ENCODE data around the gene KCNJ5.

Gene KCNJ5

DNA sequence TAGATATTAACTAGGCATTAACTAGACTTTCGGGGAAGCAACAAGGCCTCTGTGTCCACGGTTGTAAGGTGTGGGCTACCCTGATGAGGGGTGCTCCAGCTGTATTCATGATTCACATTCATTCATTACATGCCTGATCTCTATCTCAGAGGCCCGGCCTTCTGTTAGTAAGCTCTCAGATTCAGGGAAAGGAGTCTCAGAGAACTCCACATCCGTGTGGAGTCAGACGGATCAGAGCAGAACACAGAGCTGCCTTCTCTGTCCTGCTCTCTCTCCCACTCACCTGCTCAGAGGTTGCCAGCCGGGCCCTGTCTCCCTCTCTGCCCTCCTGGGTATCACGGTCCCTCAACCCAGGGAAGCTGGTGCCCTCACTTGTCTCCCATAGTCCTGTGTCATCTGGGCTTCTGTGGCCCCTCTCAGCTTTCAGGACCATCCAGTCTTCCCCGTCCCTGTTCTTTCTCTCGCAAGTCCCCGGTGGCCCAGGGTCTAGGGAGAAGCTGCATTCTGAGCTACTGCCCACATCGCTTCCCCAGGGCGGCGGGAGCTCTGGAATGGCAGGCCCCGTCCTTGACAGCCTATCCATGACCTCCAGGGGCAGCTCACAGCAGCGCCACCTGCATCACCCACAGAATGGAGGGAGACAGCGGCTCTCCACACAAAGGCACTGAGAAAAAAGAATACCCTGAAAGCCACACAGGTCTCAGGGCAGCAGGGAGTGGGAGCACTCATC lies 47.2 kb downstream of the KCNJ5 start:
- Mint-ChIP-seq H3K4me1 (no peaks in the 10 kb centered on the region), H3K9me3 (no peaks in the 10 kb centered on the region), H3K27ac (no peak overlapping the region), H3K4me3 (no peak overlapping the region), H3K36me3 (no peaks in the 10 kb centered on the region)
- ATAC-seq (no peak), DNase-seq (ENCODE audit: low spot score in 2 of 2) (no peak)

DNA sequence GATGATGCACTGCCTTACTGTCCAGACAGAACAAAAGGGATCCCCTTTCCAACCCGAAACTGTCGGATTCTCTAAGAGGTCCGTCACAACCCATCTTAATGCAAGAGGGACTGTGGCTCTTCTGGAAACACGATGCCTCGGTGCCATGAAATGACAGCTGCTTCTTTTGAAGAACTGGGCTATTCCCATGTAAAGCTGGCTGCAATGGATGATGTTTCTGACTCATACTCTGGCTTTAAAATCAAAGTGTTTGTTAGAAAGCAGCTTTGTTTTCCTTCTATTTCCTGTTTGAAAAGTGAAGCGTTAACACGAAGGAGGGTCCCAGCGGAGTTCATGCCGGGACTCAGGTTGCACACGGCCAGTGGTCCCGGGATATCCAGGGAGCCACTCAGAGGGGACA lies 48.4 kb downstream of the KCNJ5 start:
- Mint-ChIP-seq H3K36me3 (no peaks in the 10 kb centered on the region), H3K4me1 (no peaks in the 10 kb centered on the region), H3K9me3 (no peaks in the 10 kb centered on the region), H3K4me3 (no peak overlapping the region), H3K27ac (no peak overlapping the region)
- DNase-seq (ENCODE audit: low spot score in 2 of 2), result no peak
- ATAC-seq, result no peak

DNA sequence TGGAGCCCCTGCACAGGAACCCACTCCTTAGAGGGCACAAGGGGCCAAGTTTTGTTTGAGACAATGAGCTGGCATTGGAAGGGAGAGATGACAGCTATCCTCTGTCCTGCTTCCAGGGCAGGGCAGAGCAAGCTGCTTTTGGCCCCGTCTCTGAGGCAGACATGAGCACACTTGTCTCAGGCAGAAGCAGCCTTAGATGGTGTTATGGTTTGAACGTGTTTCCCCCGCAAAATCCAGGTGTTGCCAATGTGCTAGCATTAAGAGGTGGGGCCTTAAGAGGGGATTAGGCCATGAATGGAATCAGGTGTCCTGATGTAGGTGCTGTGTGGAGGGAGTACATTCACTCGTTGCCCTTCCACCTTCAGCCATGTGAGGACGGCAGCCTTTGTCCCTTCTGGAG lies 49.0 kb downstream of the KCNJ5 start:
- ATAC-seq, result no peak
- no peak overlapping the region for H3K4me3 Mint-ChIP-seq
- H3K36me3 Mint-ChIP-seq, result no peaks in the 10 kb centered on the region
- no peaks in the 10 kb centered on the region for H3K9me3 Mint-ChIP-seq
- no peak overlapping the region for H3K27ac Mint-ChIP-seq
- no peak for DNase-seq (ENCODE audit: low spot score in 2 of 2)
- no peaks in the 10 kb centered on the region for H3K4me1 Mint-ChIP-seq

DNA sequence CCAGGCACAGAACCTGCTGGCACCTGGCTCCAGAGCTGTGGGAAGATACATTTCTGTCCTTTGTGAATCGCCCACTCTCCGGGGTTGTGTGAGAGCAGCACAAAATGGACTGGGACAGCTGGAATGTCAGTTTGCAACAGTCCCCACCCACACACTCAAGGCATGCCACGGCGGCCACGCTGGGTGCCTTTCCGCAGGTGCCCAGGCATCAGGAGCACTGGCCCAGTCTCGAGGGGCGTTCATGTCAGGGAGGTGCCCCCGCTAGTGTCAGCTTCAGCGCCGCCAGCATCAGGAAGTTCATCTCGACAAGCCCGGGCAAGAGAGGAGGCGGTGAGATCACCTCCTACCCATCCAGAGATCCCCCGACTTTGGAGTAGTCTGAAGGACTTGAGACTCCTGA lies 49.4 kb downstream of the KCNJ5 start:
- Mint-ChIP-seq H3K27ac (no peak overlapping the region), H3K9me3 (no peaks in the 10 kb centered on the region), H3K4me3 (no peak overlapping the region), H3K36me3 (no peaks in the 10 kb centered on the region), H3K4me1 (no peaks in the 10 kb centered on the region)
- no peak for DNase-seq (ENCODE audit: low spot score in 2 of 2)
- no peak for ATAC-seq

DNA sequence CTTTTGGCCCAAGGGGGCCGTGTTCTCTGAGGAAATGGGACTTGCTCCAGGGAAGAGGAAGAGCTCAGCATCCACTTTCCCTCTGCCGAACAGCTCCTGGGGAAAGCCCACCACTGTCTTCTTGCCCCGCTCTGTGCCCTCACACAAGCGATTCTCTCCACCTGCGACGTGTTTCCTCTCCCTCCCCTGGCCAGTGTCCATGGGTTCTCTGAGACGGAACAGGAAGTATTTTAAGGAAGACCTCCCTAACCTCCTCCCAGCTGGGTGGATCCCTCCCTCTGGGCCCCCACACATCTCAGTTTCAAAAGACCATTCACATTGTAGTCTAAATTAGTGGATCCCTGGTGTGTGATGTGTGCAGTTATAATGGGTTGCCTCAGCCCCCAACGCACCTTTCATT lies 50.0 kb downstream of the KCNJ5 start:
- no peaks in the 10 kb centered on the region for H3K9me3 Mint-ChIP-seq
- H3K4me3 Mint-ChIP-seq, result no peak overlapping the region
- DNase-seq (ENCODE audit: low spot score in 2 of 2) (no peak), ATAC-seq (no peak)
- no peaks in the 10 kb centered on the region for H3K4me1 Mint-ChIP-seq
- H3K36me3 Mint-ChIP-seq, result no peaks in the 10 kb centered on the region
- no peak overlapping the region for H3K27ac Mint-ChIP-seq

DNA sequence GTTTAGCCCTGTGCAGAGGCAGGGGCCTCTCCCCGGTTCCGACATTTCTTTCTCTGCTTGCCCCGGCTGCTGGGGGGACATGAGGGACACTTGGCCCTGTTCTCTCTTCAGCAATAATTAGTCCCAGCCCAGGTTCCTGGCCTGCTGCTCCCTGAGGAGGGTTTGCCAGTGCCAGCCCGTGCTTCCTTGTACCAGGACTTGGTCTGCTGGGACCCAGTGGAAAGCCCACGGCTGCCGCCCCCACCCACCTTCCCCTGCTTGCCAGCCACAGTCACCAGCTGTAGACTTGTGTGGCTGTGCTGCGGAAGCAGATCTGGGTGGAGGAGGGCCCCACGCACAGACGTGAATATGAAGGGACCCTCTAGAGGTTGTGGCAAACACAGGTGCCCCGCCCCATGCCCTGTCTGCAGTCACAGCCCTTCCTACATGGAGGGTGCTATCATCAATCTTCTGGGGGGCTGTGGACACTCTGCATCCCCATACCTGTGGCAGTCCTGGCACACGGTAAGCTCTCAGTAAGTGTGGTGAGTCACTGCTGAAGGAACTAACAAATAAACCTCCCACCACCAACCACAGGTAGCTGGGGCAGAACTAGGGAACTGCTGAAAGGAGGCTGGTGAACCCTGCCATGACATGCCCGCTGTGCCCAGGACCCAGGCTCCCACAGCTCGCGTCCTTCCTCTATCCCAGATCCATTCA lies 50.6 kb downstream of the KCNJ5 start:
- Mint-ChIP-seq H3K4me1 (no peaks in the 10 kb centered on the region), H3K4me3 (no peak overlapping the region), H3K9me3 (no peaks in the 10 kb centered on the region), H3K27ac (no peak overlapping the region), H3K36me3 (no peaks in the 10 kb centered on the region)
- DNase-seq (ENCODE audit: low spot score in 2 of 2) (no peak), ATAC-seq (no peak)

DNA sequence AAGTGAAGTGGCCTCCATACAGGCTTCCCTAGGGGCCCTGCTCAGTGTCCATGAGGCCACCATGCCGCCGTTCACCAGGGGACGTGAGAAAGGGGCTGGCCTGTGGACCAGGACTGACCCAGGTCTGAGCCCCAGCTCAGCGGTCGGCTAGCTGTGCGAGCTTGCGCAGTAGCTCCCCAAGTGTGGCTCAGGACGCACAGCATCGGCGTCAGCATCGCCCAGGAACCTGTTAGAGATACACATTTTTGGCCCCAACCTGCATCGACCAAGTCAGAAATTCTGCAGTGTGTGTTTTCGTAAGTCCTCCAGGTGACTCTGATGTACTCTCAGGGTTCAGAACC lies 51.1 kb downstream of the KCNJ5 start:
- Mint-ChIP-seq H3K36me3 (no peaks in the 10 kb centered on the region), H3K4me3 (no peak overlapping the region), H3K27ac (no peak overlapping the region), H3K9me3 (no peaks in the 10 kb centered on the region), H3K4me1 (no peaks in the 10 kb centered on the region)
- ATAC-seq, result no peak
- DNase-seq (ENCODE audit: low spot score in 2 of 2), result no peak

DNA sequence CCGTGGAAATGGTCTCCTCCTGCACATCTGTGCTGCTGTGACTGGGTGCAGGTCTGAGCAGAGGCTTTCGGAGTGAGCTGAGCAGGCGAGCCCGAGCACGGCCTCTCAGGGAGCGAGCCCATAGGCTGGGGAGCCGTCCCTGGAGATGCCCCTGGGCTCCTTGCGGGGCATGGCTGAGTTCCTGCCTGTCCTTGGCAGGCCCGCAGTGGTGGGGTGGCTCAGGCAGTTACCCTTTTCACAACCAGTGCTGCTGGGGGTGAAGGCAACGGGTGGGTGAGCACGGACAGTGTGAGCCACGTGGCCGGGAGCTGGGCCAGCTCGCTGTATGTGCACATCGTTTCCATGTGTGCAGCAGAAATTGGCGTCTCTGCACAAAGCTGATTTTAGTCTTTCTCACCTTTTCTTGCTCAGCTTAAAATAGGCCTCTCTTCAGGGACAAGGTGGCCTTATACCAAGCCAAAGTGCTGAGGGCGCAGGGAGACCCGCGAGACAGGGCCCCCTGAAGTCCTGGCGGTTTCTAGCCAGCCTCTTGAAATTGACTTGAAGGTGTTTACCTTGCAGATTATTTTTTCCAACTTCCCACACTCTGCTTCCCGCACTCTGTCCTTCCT lies 51.8 kb downstream of the KCNJ5 start, which contains the start of gene TP53AIP1:
TSS of gene TP53AIP1 (minus strand) at position 55 of the 611 bp plus-strand sequence. CDS start 5,053 bp downstream, outside the sequence.
- H3K9me3 Mint-ChIP-seq, result no peaks in the 10 kb centered on the region
- no peak for DNase-seq (ENCODE audit: low spot score in 2 of 2)
- H3K36me3 Mint-ChIP-seq, result no peaks in the 10 kb centered on the region
- no peak within 1 kb of the TSS for H3K27ac Mint-ChIP-seq
- no peaks in the 10 kb centered on the region for H3K4me1 Mint-ChIP-seq
- no peak for ATAC-seq
- no peak within 1 kb of the TSS for H3K4me3 Mint-ChIP-seq

DNA sequence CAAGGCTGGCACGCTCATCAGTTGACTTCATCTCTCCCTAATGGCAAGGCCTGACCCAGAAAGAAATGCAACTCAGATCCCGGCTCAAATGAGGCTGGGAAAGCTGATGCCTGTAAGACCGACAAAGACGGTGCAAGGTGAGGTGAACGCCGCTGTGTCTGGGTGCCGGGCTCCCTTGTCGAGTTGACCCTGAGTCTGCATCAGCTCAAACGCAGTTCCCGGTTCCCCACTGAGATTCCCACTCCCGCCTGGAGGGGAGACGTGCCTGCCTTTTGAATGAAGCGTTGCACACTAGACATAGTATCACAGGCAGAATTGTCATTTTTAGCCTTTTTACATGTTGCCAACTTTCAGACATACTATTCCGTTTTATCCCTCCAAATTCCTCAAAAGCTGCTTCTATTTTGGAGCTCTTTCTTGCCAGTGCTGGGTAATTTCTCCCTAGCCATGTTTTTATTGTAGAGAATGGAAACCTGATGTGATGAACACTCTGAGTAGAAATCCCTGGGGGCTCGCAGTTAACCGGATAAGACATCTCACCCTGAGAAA lies 52.3 kb downstream of the KCNJ5 start:
- H3K4me1 Mint-ChIP-seq, result no peaks in the 10 kb centered on the region
- ATAC-seq, result no peak
- no peak for DNase-seq (ENCODE audit: low spot score in 2 of 2)
- H3K27ac Mint-ChIP-seq, result no peak overlapping the region
- H3K36me3 Mint-ChIP-seq, result no peaks in the 10 kb centered on the region
- no peak overlapping the region for H3K4me3 Mint-ChIP-seq
- H3K9me3 Mint-ChIP-seq, result no peaks in the 10 kb centered on the region

DNA sequence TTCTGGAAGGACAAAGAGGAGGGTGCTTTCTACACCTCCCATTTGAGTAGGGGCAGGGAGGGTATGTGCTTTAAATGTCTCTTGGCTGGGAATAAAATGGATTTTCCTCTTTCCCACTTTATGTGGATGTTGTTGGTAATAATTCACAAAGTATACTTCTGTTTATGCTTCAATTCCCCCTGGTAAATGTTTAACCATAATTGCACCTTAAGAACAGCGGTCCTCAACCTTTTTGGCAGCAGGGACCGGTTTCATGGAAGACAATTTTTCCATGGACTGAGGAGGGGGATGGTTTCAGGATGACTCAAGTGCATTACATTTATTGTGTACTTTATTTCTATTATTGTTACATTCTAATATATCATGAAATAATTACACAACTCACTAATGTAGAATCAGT lies 55.5 kb downstream of the KCNJ5 start:
- Mint-ChIP-seq H3K4me3 (no peak overlapping the region), H3K4me1 (no peaks in the 10 kb centered on the region), H3K9me3 (no peaks in the 10 kb centered on the region), H3K27ac (no peak overlapping the region), H3K36me3 (no peaks in the 10 kb centered on the region)
- ATAC-seq, result no peak
- no peak for DNase-seq (ENCODE audit: low spot score in 2 of 2)

DNA sequence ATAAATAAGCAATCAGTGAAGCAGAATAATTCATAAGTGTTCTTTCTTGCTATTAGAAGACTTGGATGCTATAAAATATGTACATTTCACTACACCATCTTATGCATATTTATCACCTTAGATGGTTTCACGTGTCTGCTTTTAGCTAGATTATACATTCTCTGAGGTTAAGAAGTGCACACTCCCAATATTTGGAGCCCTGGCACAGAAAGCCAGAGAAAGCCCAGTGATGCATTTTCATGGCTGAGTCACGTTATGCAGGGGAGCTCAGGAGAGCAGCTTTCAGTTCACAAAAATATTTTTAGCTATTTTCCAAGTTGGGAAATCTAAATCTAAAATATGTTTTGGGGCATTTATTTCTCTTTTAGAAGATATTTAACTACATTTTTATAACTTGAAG lies 56.6 kb downstream of the KCNJ5 start:
- Mint-ChIP-seq H3K9me3 (no peaks in the 10 kb centered on the region), H3K4me3 (no peak overlapping the region), H3K36me3 (no peaks in the 10 kb centered on the region), H3K4me1 (no peaks in the 10 kb centered on the region), H3K27ac (no peak overlapping the region)
- DNase-seq (ENCODE audit: low spot score in 2 of 2) (no peak), ATAC-seq (no peak)

DNA sequence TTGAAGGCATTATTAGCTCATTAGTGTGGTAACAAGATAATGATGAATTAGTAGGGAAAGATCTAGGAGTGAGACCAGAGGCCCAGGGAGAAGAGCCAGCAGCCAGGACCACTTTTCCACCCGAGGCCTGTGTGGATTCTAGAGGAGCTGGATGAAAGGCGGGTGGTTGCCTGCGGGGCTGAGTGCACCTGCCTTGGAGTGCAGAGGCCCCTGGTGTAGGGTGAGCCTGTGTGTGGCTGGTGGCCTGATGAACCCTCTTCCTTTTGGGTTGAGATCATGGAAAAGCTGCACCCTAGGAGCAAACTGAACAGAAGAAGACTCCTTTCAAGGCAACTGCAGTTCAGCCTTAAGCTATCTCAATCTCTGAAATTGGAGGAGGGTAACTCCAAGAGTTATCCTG lies 57.4 kb downstream of the KCNJ5 start:
- H3K4me3 Mint-ChIP-seq, result no peak overlapping the region
- H3K27ac Mint-ChIP-seq, result peak overlapping the region; percentile 57
- ATAC-seq, result no peak
- no peaks in the 10 kb centered on the region for H3K4me1 Mint-ChIP-seq
- H3K9me3 Mint-ChIP-seq, result no peaks in the 10 kb centered on the region
- DNase-seq (ENCODE audit: low spot score in 2 of 2), result no peak
- no peaks in the 10 kb centered on the region for H3K36me3 Mint-ChIP-seq

DNA sequence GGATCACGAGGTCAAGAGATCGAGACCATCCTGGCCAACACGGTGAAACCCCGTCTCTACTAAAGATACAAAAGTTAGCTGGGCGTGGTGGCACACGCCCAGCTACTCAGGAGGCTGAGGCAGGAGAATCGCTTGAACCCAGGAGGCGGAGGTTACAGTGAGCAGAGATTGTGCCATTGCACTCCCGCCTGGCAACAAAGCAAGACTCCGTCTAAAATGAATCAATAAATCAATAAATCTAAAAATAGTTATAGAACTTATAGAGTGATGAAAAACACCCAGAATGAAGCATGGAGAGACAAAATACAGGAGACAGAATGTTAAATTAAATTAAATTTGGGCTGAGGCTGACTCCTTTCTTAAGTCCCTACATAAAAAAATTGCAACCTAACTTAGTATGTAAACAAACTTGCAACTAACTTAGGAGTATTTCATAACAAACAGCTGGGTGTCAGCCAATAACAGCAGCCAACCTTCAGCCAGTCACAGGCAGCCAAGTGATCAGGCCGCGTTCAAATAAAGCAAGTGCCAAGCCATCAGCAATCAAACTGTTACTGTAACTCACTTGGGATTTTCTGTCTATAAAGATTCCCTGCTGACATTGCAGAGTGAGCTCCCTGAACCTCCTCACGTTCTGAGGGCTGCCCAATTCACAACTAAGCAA lies 58.8 kb downstream of the KCNJ5 start:
- H3K36me3 Mint-ChIP-seq, result no peaks in the 10 kb centered on the region
- H3K4me1 Mint-ChIP-seq, result no peaks in the 10 kb centered on the region
- ATAC-seq (no peak), DNase-seq (ENCODE audit: low spot score in 2 of 2) (no peak)
- H3K4me3 Mint-ChIP-seq, result no peak overlapping the region
- H3K27ac Mint-ChIP-seq, result no peak overlapping the region
- H3K9me3 Mint-ChIP-seq, result no peaks in the 10 kb centered on the region

DNA sequence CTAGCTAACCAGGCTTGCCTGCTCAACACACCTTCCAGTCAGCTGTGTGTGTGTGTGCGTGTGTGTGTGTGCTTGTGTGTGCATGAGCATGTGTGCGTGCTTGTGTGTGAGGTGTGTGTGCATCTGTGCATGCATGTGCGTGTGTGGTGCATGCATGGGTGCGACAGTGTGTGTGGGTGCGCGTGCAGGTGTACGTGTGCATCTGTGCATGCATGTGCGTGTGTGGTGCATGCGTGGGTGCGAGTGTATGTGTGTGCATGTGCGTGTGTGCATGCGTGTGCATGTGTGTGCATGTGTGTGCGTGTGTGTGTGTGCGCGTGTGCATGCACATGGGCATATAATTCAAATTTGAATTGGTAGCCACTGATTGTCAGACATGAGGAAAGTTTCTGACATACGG lies 62.0 kb downstream of the KCNJ5 start:
- no peak overlapping the region for H3K27ac Mint-ChIP-seq
- no peaks in the 10 kb centered on the region for H3K4me1 Mint-ChIP-seq
- H3K36me3 Mint-ChIP-seq, result no peaks in the 10 kb centered on the region
- DNase-seq (ENCODE audit: low spot score in 2 of 2), result no peak
- ATAC-seq, result no peak
- no peak overlapping the region for H3K4me3 Mint-ChIP-seq
- no peaks in the 10 kb centered on the region for H3K9me3 Mint-ChIP-seq

DNA sequence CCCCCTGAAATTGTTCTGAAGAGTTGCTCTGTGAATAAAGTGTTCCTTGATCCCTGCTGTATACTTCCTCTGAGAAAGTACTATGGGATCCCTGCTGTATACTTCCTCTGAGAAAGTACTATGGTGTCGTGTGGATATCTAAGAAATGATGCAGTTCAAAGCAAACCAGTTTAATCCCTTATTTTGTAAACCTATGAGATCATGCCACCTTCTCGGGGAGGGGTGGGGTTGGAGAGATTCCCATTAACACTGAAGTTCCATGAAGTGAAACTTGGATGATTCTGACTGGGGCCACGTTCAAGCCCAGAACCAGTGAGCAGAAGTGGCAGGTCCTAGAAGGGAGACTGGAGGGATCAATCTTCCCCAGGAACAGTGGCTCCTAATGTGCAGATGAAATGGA lies 64.5 kb downstream of the KCNJ5 start:
- DNase-seq (ENCODE audit: low spot score in 2 of 2) (no peak), ATAC-seq (no peak)
- Mint-ChIP-seq H3K4me3 (no peak overlapping the region), H3K36me3 (no peaks in the 10 kb centered on the region), H3K27ac (no peak overlapping the region), H3K9me3 (no peaks in the 10 kb centered on the region), H3K4me1 (no peaks in the 10 kb centered on the region)

All from stimulated activated effector memory CD8-positive, alpha-beta T cell treated with anti-CD3 and anti-CD28 coated beads, Interleukin-12 subunit alpha, Interleukin-12 subunit beta, amount 100 ng/mL, for 72 hours (primary cell).